Hematopoietic multipotent progenitor cell treated with erythropoietin and hydrocortisone succinate and interleukin-3 and kit ligand, for 15 days (in vitro differentiated cells): ENCODE measurements around the gene NTRK2.

Experiments
- DNase-seq: peaks from one replicate; pipeline ENCODE4 v3.0.0-alpha.2; 2015; ENCODE audit warnings: low spot score

NTRK2 gene

GRCh38 chr9:84736081-84736480 is 66.6 kb downstream of the NTRK2 start:
- no peak for DNase-seq

GRCh38 chr9:84736536-84736935 is 67.0 kb downstream of the NTRK2 start:
- no peak for DNase-seq

- no peak for DNase-seq
These were observed 68.8 kb downstream of the NTRK2 start for GRCh38 chr9:84738353-84738752.

- DNase-seq = no peak
These were observed 72.7 kb downstream of the NTRK2 start for GRCh38 chr9:84742261-84742660.

GRCh38 chr9:84744195-84744594 is 74.7 kb downstream of the NTRK2 start:
- DNase-seq = no peak

- DNase-seq = no peak
These were observed 75.2 kb downstream of the NTRK2 start for GRCh38 chr9:84744726-84745125.

- no peak for DNase-seq
These were observed 78.6 kb downstream of the NTRK2 start for GRCh38 chr9:84748112-84748511.

GRCh38 chr9:84750152-84750865 is 80.8 kb downstream of the NTRK2 start:
- no peak for DNase-seq

GRCh38 chr9:84751921-84752320 is 82.4 kb downstream of the NTRK2 start:
- DNase-seq = no peak

- no peak for DNase-seq
These were observed 84.9 kb downstream of the NTRK2 start for GRCh38 chr9:84754461-84754860.

- no peak for DNase-seq
These were observed 85.4 kb downstream of the NTRK2 start for GRCh38 chr9:84754881-84755280.

GRCh38 chr9:84755380-84755779 is 85.9 kb downstream of the NTRK2 start:
- DNase-seq = no peak

- no peak for DNase-seq
These were observed 86.6 kb downstream of the NTRK2 start for GRCh38 chr9:84756171-84756570.

GRCh38 chr9:84756731-84757130 is 87.2 kb downstream of the NTRK2 start:
- DNase-seq = no peak

- no peak for DNase-seq
These were observed 89.3 kb downstream of the NTRK2 start for GRCh38 chr9:84758817-84759216.

- DNase-seq = no peak
These were observed 89.8 kb downstream of the NTRK2 start for GRCh38 chr9:84759300-84759750.

- no peak for DNase-seq
These were observed 90.3 kb downstream of the NTRK2 start for GRCh38 chr9:84759804-84760203.

GRCh38 chr9:84761137-84761808 is 91.7 kb downstream of the NTRK2 start:
- no peak for DNase-seq

GRCh38 chr9:84772511-84772910 is 103.0 kb downstream of the NTRK2 start:
- DNase-seq = no peak

- no peak for DNase-seq
These were observed 103.5 kb downstream of the NTRK2 start for GRCh38 chr9:84773022-84773421.

GRCh38 chr9:84775056-84775643 is 105.6 kb downstream of the NTRK2 start:
- DNase-seq = no peak

- DNase-seq = no peak
These were observed 109.0 kb downstream of the NTRK2 start for GRCh38 chr9:84778570-84778969.

- no peak for DNase-seq
These were observed 110.4 kb downstream of the NTRK2 start for GRCh38 chr9:84779883-84780282.
